BJ (cell line): Measurements from ENCODE around the gene TNRC6A. TPM values are rescaled to one million over a fixed set of nuclear protein-coding genes. Genes with fewer than 3 reads are reported as not detected.

Experiments used
- CTCF ChIA-PET: fragments of 350-600 bp; formaldehyde crosslinking; extraction: SDS; loops from one replicate; lab custom pipeline; 2021; ENCODE audit warnings: antibody characterized with exemption, inconsistent platforms; lab: Yijun Ruan, JAX
- POLR2A ChIA-PET: fragments of 300-600 bp; sonication (Branson Sonifier 250); formaldehyde crosslinking; extraction: SDS; loops from one replicate; lab custom pipeline; 2021; ENCODE audit warnings: antibody characterized with exemption; lab: Charles Lee
- DNase-seq: peaks from one replicate; pipeline ENCODE4 v3.0.0-alpha.2; 2011; ENCODE audit warnings: low read depth
- H3K27me3 ChIP-seq: 2 replicates; pipeline ENCODE4 v1.6.0; 2011; ENCODE audit warnings: low read length; ENCODE audit not compliant: control insufficient read depth, insufficient read depth
- H3K36me3 ChIP-seq: 2 replicates; pipeline ENCODE4 v1.5.1; 2011; ENCODE audit warnings: low read length; ENCODE audit not compliant: control insufficient read depth, insufficient read depth
- H3K4me3 ChIP-seq: 2 replicates; pipeline ENCODE4 v1.5.1; 2011; ENCODE audit warnings: low read depth, mild to moderate bottlenecking, control low read depth, low read length
- polyA plus RNA-seq: library from polyadenylated mRNA; depleted of rRNA; stranded (reverse); fragments of >200 nt; gene quantifications from 2 replicates; pipeline ENCODE4 v1.2.3, GENCODE V29; 2011
- TF ChIP-seq, protein P1 (sequence below): IDR thresholded peaks from 2 replicates; pipeline ENCODE4 v1.5.1; 2011; ENCODE audit warnings: low read depth, mild to moderate bottlenecking, control low read depth, inconsistent platforms, low read length, moderate library complexity; ENCODE audit not compliant: insufficient read depth

Gene TNRC6A
- polyA plus RNA-seq, 1 experiment, result 44.8 TPM

DNA sequence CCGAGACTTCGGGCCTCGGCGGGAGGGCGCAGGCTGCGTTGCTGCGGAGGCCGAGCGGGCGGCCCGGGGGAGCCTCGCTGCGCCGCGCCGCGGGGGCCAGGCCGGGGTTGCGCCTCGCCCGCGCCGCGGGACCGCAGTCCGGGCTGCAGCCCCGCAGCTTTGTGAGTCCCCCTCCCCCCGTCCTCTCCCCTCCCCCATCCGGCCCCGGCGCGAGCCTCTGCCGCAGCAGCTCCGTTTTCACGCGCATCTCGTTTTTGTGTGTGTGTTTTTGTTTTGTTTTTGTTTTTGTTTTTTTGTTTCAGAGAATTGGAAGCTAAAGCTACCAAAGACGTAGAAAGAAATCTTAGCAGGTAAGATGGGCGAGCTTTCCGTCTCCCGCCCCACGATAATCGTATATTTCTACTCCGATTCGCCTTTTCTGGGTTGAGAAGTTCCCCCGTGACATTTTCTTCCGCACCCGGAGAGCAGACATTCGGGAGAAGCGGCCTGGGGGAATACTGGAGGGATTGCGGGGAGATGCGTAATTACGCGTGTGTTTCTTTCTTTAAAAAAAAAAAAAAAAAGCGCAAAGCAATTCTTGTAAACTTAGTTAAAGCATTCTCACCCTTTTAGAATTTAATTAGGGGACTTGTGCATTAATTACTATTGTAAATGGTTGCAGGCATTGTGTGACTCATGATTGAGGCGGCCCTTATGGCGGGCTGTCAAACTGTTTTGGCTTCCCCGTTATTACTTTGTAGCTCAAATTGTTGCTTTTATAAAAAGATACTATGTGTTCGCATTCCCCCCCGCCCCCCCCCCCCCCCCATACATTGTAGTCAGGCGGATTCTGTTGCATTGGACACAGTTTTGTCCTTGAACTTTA, 732 bp downstream of the TNRC6A start:
- TF ChIP-seq, protein P1, sequence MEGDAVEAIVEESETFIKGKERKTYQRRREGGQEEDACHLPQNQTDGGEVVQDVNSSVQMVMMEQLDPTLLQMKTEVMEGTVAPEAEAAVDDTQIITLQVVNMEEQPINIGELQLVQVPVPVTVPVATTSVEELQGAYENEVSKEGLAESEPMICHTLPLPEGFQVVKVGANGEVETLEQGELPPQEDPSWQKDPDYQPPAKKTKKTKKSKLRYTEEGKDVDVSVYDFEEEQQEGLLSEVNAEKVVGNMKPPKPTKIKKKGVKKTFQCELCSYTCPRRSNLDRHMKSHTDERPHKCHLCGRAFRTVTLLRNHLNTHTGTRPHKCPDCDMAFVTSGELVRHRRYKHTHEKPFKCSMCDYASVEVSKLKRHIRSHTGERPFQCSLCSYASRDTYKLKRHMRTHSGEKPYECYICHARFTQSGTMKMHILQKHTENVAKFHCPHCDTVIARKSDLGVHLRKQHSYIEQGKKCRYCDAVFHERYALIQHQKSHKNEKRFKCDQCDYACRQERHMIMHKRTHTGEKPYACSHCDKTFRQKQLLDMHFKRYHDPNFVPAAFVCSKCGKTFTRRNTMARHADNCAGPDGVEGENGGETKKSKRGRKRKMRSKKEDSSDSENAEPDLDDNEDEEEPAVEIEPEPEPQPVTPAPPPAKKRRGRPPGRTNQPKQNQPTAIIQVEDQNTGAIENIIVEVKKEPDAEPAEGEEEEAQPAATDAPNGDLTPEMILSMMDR, result no peak
- POLR2A ChIA-PET, result interaction anchor here (0.6 to 0.8 kb wide), 3 partner anchors 18 to 104 kb away, joined by 3 to 14 read pairs (median 7); no protein-coding TSS in a partner anchor
- H3K4me3 ChIP-seq, result peak overlapping the region; percentile 91
- no peaks in the 10 kb centered on the region for H3K27me3 ChIP-seq
- CTCF ChIA-PET, result interaction anchor here (0.7 to 1.0 kb wide), 2 partner anchors 48 to 132 kb away, joined by 3 read pairs; no protein-coding TSS in a partner anchor
- H3K36me3 ChIP-seq, result peaks cover 3% of the 10 kb centered on the region
- no peak for DNase-seq

DNA sequence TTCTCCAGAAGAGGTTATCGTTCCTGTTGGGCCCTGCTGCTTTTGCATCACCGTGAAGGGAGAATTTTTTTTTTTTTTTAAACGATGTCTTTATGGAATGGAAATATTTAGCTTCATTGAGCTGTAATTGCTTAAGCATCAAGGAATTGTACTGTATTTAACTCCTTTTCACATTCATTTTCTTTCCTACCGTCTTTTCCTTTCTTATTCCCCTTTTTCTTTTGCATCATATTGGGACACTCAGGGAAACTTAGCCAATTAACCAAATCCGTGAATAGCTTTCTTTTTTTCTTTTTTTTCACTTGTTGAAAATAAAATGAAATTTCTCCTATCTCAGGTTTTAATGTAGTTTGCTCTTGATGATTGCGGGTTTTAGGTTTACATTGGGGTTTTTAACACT, 1.5 kb downstream of the TNRC6A start:
- H3K27me3 ChIP-seq, result no peaks in the 10 kb centered on the region
- ChIA-PET CTCF (interaction anchor here (0.7 to 1.0 kb wide), 2 partner anchors 49 to 132 kb away, joined by 3 read pairs; no protein-coding TSS in a partner anchor), POLR2A (interaction anchor here (0.6 kb wide), 2 partner anchors 17 to 116 kb away, joined by 3 read pairs; no protein-coding TSS in a partner anchor)
- peaks cover 3% of the 10 kb centered on the region for H3K36me3 ChIP-seq
- DNase-seq, result no peak
- TF ChIP-seq, protein P1, result no peak
- H3K4me3 ChIP-seq, result peak overlapping the region; percentile 91

DNA sequence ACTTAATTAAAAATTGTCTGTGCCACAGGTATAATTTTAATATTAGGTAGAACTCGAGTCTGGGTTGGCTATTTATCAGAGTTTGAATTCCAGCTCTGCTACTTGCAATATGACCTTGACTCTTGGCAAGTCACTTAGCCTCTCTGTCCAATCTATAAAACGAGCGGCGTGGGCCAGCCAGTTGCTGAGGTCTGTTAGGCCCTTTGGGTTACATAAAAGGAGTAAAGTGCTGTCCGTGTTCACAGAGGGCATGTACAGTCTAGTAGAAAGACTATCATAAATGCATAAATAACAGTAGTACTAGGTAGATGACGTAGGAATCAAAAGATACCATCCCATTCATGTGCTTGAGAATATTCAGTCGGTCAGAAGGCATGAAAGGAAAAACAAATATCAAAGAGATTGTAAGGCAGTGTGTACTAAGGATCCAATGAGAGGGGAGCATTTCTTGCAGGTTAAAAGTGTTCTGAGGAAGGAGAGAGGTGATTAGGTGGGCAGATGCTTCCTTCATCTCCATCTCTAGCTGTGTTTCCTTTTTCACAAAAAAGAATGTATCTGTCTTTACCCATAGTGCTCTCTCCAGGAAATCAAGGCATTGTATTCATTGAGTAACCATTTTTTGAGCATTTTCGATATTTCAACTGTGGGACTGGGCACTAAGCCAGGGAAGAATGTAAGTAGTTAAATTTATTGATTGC, 2.4 kb downstream of the TNRC6A start:
- POLR2A ChIA-PET, result no interaction called here
- H3K36me3 ChIP-seq, result peaks cover 3% of the 10 kb centered on the region
- no peaks in the 10 kb centered on the region for H3K27me3 ChIP-seq
- no peak overlapping the region for H3K4me3 ChIP-seq
- TF ChIP-seq, protein P1, result no peak
- CTCF ChIA-PET, result no interaction called here
- no peak for DNase-seq

DNA sequence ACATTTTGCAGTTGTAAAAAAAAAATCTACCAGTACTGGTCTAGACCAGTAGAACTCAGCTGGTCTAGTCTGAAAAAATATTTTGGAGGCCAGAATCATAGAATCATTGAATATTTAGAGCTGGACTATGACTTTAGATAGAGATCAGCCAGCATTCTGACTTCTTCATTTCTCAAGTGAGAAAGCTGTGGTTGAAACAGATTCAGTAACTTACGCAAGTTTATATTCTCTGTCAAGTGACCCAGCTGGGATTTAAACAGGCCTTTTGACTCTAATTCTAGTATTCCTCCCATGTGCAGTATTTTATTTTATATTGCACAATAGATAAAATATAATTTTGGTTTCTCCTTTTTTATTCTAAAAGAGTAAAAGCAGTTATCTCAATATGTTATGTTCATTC, 4.9 kb downstream of the TNRC6A start:
- peaks cover 3% of the 10 kb centered on the region for H3K36me3 ChIP-seq
- peak; percentile 37 for DNase-seq
- no peaks in the 10 kb centered on the region for H3K27me3 ChIP-seq
- TF ChIP-seq, protein P1, result no peak
- no peak overlapping the region for H3K4me3 ChIP-seq
- ChIA-PET POLR2A (interaction anchor here (0.5 kb wide), 1 partner anchor 90 kb away, joined by 3 read pairs; no protein-coding TSS in a partner anchor), CTCF (interaction anchor here (0.9 to 1.5 kb wide), 3 partner anchors 9 to 37 kb away, joined by 3 to 4 read pairs (median 3); no protein-coding TSS in a partner anchor)
